Measurements from ENCODE around the gene TIAM1. TPM values are rescaled to one million over a fixed set of nuclear protein-coding genes. Genes with fewer than 3 reads are reported as not detected.

Gene TIAM1
- total and polyA plus RNA-seq, 11 donors, result 0.31 to 9.4 (median 1.1) TPM

GRCh38 chr21:31184876-31185275, 159.2 kb downstream of the TIAM1 start:
- no peak overlapping the region for H3K27ac ChIP-seq
- ATAC-seq (no peak), DNase-seq (no peak)
- H3K4me1 ChIP-seq, result no peaks in the 10 kb centered on the region
- intact Hi-C loops (cut with DNase I), result loop anchor here in 1 of 10 donors (5.0 kb wide), 1 partner anchor 88 kb away; no protein-coding TSS in a partner anchor
- WGBS, 4 donors, result 92 to 95% (median 94%) methylated on average over 6 of the region's 6 CpGs
- H3K36me3 ChIP-seq, result no peaks in the 10 kb centered on the region
- H3K27me3 ChIP-seq, result peaks cover 0 to 6% (median 0%) of the 10 kb centered on the region in 9 donors
- H3K9me3 ChIP-seq, result no peaks in the 10 kb centered on the region
- TF ChIP-seq CTCF (IDR thresholded peaks at IDR 0.05) (no peak), POLR2A (IDR thresholded peaks at IDR 0.05) (no peak)
- no peak overlapping the region for H3K4me3 ChIP-seq

- H3K27ac ChIP-seq, result no peak overlapping the region
- DNase-seq (no peak), ATAC-seq (no peak)
- H3K36me3 ChIP-seq, result no peaks in the 10 kb centered on the region
- H3K9me3 ChIP-seq, result no peaks in the 10 kb centered on the region
- H3K4me1 ChIP-seq, result no peaks in the 10 kb centered on the region
- intact Hi-C loops (cut with DNase I), result loop anchor here in 1 of 10 donors (5.0 kb wide), 1 partner anchor 87 kb away; no protein-coding TSS in a partner anchor
- no peak overlapping the region for H3K4me3 ChIP-seq
- no peak for TF ChIP-seq POLR2A (IDR thresholded peaks at IDR 0.05)
- TF ChIP-seq CTCF (IDR thresholded peaks at IDR 0.05), result no peak
- peaks cover 0 to 6% (median 0%) of the 10 kb centered on the region in 9 donors for H3K27me3 ChIP-seq
- 54 to 77% (median 63%) methylated on average over 6 of the region's 6 CpGs for WGBS, 4 donors
These were observed 159.6 kb downstream of the TIAM1 start for GRCh38 chr21:31184459-31184858.

- Histone ChIP-seq H3K36me3 (no peaks in the 10 kb centered on the region), H3K27ac (peak overlapping the region in 1 of 12 donors; percentile 51), H3K27me3 (no peaks in the 10 kb centered on the region), H3K9me3 (no peaks in the 10 kb centered on the region), H3K4me1 (no peaks in the 10 kb centered on the region), H3K4me3 (no peak overlapping the region)
- no peak for TF ChIP-seq POLR2A (IDR thresholded peaks at IDR 0.05)
- no peak for TF ChIP-seq CTCF (IDR thresholded peaks at IDR 0.05)
- ATAC-seq (no peak), DNase-seq (no peak)
- 85 to 94% (median 90%) methylated on average over 22 to 24 of the region's 24 CpGs for WGBS, 4 donors
- intact Hi-C loops (cut with DNase I), result loop anchor here in 1 of 10 donors (5.0 kb wide), 1 partner anchor 85 kb away; no protein-coding TSS in a partner anchor
These were observed 161.6 kb downstream of the TIAM1 start for GRCh38 chr21:31182231-31183140.

- intact Hi-C loops (cut with DNase I), result loop anchor here in 7 of 10 donors (2.0 to 5.0 kb wide), 3 partner anchors 80 to 84 kb away; no protein-coding TSS in a partner anchor
- TF ChIP-seq CTCF (IDR thresholded peaks at IDR 0.05), result no peak
- no peak for TF ChIP-seq POLR2A (IDR thresholded peaks at IDR 0.05)
- H3K4me1 ChIP-seq, result peaks cover 0 to 10% (median 0%) of the 10 kb centered on the region in 12 donors
- no peak overlapping the region for H3K27ac ChIP-seq
- 81 to 88% (median 83%) methylated on average over 12 of the region's 12 CpGs for WGBS, 4 donors
- H3K4me3 ChIP-seq, result no peak overlapping the region
- no peaks in the 10 kb centered on the region for H3K36me3 ChIP-seq
- no peaks in the 10 kb centered on the region for H3K9me3 ChIP-seq
- no peak for ATAC-seq
- DNase-seq, result no peak
- H3K27me3 ChIP-seq, result no peaks in the 10 kb centered on the region
These were observed 162.8 kb downstream of the TIAM1 start for GRCh38 chr21:31181082-31181750.

Data from heart left ventricle (tissue), 16 donors.